ENCODE measurements around the gene ADAMTS13. TPM values are rescaled to one million over a fixed set of nuclear protein-coding genes. Genes with fewer than 3 reads are reported as not detected.

Gene ADAMTS13
- total RNA-seq, 4 donors from 2014 or later, result 4.4 to 13.2 (median 5.7) TPM

DNA sequence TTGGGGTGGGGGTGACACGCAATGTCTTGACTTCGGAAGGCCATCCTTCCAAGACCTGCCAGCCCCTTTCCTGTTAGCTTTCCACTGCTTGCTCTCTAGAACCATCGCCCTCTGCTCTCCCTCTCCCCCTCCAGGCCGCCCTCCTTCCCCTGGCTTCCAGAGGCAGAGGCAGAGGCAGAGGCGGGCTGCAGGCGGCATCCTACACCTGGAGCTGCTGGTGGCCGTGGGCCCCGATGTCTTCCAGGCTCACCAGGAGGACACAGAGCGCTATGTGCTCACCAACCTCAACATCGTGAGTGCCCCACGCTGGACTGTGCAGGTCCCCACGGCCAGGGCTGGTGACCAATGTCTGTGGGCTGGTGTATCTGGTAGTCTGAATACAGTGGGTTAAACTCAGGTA is 2.0 kb downstream of the ADAMTS13 start:
- no peak for TF ChIP-seq POLR2A (IDR thresholded peaks at IDR 0.05)
- TF ChIP-seq, protein P1, sequence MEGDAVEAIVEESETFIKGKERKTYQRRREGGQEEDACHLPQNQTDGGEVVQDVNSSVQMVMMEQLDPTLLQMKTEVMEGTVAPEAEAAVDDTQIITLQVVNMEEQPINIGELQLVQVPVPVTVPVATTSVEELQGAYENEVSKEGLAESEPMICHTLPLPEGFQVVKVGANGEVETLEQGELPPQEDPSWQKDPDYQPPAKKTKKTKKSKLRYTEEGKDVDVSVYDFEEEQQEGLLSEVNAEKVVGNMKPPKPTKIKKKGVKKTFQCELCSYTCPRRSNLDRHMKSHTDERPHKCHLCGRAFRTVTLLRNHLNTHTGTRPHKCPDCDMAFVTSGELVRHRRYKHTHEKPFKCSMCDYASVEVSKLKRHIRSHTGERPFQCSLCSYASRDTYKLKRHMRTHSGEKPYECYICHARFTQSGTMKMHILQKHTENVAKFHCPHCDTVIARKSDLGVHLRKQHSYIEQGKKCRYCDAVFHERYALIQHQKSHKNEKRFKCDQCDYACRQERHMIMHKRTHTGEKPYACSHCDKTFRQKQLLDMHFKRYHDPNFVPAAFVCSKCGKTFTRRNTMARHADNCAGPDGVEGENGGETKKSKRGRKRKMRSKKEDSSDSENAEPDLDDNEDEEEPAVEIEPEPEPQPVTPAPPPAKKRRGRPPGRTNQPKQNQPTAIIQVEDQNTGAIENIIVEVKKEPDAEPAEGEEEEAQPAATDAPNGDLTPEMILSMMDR (IDR thresholded peaks at IDR 0.05), result no peak
- no peak overlapping the region for H3K27ac ChIP-seq
- H3K4me1 ChIP-seq, result peaks cover 0 to 15% (median 8%) of the 10 kb centered on the region in 4 donors
- no peaks in the 10 kb centered on the region for H3K36me3 ChIP-seq
- no peak for DNase-seq
- H3K27me3 ChIP-seq, result peaks cover 0 to 5% of the 10 kb centered on the region in 2 donors
- peaks cover 0 to 3% (median 0%) of the 10 kb centered on the region in 4 donors for H3K9me3 ChIP-seq
- H3K4me3 ChIP-seq, result no peak overlapping the region

DNA sequence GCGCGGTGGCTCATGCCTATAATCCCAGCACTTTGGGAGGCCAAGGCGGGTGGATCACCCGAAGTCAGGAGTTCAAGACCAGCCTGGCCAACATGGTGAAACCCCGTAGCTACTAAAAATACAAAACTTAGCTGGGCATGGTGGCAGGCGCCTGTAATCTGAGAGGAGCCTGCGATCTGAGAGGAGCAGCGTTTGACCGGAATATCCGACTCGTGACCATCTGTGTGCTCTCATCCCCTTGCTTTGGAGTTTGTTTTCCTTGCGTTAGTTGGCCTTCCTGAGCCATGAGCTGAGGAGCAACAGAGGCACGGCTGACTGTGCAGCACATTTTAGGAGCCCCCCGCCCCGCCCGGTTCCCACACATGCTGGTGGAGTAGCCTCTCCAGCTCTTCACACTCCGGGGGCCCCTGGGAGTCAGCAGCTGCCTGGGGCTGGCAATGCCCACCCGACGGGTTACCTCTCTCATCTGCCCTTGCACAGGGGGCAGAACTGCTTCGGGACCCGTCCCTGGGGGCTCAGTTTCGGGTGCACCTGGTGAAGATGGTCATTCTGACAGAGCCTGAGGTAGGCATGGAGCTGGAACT is 3.0 kb downstream of the ADAMTS13 start:
- H3K4me3 ChIP-seq, result no peak overlapping the region
- H3K36me3 ChIP-seq, result no peaks in the 10 kb centered on the region
- peaks cover 0 to 15% (median 6%) of the 10 kb centered on the region in 4 donors for H3K4me1 ChIP-seq
- no peak for TF ChIP-seq POLR2A (IDR thresholded peaks at IDR 0.05)
- TF ChIP-seq, protein P1 (IDR thresholded peaks at IDR 0.05), result no peak
- peaks cover 0 to 3% (median 0%) of the 10 kb centered on the region in 4 donors for H3K9me3 ChIP-seq
- no peak overlapping the region for H3K27ac ChIP-seq
- no peak for DNase-seq
- peaks cover 0 to 5% of the 10 kb centered on the region in 2 donors for H3K27me3 ChIP-seq

DNA sequence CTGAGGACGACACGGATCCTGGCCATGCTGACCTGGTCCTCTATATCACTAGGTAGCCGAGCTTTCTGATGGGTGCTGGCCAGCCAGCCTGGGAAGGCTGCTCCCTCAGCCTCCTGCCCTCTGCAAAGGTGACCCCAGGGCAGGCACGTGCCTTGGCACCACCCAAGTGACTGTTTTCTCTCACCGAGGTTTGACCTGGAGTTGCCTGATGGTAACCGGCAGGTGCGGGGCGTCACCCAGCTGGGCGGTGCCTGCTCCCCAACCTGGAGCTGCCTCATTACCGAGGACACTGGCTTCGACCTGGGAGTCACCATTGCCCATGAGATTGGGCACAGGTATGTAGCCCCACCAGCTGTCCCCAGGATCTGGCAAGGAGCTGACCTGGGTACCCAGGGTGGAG is 3.8 kb downstream of the ADAMTS13 start:
- TF ChIP-seq, protein P1 (IDR thresholded peaks at IDR 0.05), result no peak
- no peak for TF ChIP-seq POLR2A (IDR thresholded peaks at IDR 0.05)
- Histone ChIP-seq H3K4me1 (peaks cover 0 to 15% (median 6%) of the 10 kb centered on the region in 4 donors), H3K36me3 (no peaks in the 10 kb centered on the region), H3K27ac (no peak overlapping the region), H3K4me3 (no peak overlapping the region), H3K27me3 (peaks cover 0 to 5% of the 10 kb centered on the region in 2 donors), H3K9me3 (peaks cover 0 to 3% (median 0%) of the 10 kb centered on the region in 4 donors)
- DNase-seq, result peak in 1 of 3 donors; percentile 59

DNA sequence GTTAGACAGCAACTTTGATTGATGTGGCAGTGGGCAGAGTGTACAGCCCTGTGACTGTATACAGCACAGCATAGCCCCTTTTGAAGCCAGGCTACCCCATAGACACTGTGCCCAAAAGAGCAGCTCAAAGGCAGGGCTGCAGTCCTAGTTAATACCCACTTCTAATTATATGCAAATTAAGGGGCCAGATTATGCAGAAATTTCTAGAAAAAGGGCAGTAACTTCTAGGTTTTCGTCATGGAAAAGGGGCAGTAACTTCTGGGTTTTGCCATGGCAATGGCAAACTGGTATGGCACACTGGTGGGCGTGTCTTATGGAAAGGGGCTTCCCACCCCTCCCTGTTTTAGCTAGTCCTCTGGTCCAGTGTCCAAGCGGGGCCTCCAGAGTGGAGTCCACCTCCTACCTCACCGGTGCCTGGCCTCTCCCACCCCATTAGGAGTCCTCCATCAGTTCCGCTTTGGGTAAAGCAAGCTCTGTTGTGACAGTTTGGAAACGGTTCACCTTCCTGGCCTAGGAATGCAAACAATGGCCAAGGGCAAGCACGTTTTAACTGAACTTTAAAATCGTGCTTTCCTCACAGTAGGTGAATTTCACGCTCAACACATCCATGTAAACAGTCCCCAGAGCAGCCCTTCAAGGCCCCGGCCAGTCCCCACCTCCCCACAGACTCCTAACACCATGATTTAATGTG is 5.6 kb downstream of the ADAMTS13 start:
- no peaks in the 10 kb centered on the region for H3K36me3 ChIP-seq
- no peak for DNase-seq
- TF ChIP-seq POLR2A (IDR thresholded peaks at IDR 0.05), result no peak
- no peak overlapping the region for H3K27ac ChIP-seq
- peaks cover 0 to 15% (median 6%) of the 10 kb centered on the region in 4 donors for H3K4me1 ChIP-seq
- peak overlapping the region in 3 of 4 donors; percentile 43 to 52 (median 49) for H3K4me3 ChIP-seq
- peaks cover 0 to 3% (median 0%) of the 10 kb centered on the region in 4 donors for H3K9me3 ChIP-seq
- H3K27me3 ChIP-seq, result peaks cover 0 to 5% of the 10 kb centered on the region in 2 donors

DNA sequence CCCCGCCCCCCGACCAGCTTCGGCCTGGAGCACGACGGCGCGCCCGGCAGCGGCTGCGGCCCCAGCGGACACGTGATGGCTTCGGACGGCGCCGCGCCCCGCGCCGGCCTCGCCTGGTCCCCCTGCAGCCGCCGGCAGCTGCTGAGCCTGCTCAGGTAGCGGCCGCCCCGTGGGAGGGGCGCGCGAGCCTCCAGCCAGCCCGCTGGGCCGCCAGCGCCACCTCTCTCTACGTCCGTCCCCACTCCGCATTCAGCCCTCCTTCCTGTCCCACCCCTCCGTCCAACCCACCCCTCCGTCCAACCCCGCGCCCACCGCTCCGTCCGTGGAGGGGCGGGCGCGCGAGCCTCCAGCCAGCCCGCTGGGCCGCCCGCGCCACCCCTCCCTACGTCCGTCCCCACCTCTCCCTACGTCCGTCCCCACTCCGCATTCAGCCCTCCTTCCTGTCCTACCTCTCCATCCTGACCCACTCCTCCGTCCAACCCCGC is 6.5 kb downstream of the ADAMTS13 start:
- TF ChIP-seq, protein P1 (IDR thresholded peaks at IDR 0.05), result no peak
- no peak for TF ChIP-seq POLR2A (IDR thresholded peaks at IDR 0.05)
- Histone ChIP-seq H3K27me3 (peaks cover 0 to 5% of the 10 kb centered on the region in 2 donors), H3K27ac (peak overlapping the region in 1 of 4 donors; percentile 17), H3K9me3 (peaks cover 0 to 3% (median 0%) of the 10 kb centered on the region in 4 donors), H3K4me1 (peaks cover 0 to 15% (median 6%) of the 10 kb centered on the region in 4 donors), H3K36me3 (no peaks in the 10 kb centered on the region), H3K4me3 (peak overlapping the region; percentile 32 to 52 (median 46))
- peak in 1 of 3 donors; percentile 20 for DNase-seq

DNA sequence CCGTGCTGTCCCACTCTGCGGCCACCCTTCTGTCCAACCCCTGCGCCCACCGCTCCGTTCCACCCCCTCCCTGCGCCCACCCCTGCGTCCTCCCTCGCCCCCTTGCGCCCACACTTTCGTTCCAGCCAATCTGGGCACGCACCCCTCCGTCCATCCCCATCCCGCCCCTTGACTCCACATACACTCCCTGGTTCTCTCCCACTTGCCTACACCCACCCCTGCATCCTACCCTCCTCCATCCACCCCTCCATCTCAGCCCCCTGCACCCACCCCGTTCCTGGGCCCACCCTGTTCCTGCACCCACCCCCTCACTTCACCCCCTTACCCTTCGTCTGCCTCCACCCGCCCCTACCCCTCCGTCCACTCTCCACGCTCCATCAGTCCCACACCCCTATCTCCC is 7.0 kb downstream of the ADAMTS13 start:
- no peak for DNase-seq
- H3K4me1 ChIP-seq, result peaks cover 0 to 15% (median 6%) of the 10 kb centered on the region in 4 donors
- peaks cover 0 to 3% (median 0%) of the 10 kb centered on the region in 4 donors for H3K9me3 ChIP-seq
- H3K27ac ChIP-seq, result no peak overlapping the region
- peaks cover 0 to 5% of the 10 kb centered on the region in 2 donors for H3K27me3 ChIP-seq
- H3K4me3 ChIP-seq, result peak overlapping the region in 3 of 4 donors; percentile 32 to 52 (median 43)
- no peaks in the 10 kb centered on the region for H3K36me3 ChIP-seq
- no peak for TF ChIP-seq POLR2A (IDR thresholded peaks at IDR 0.05)
- TF ChIP-seq, protein P1 (IDR thresholded peaks at IDR 0.05), result no peak

Data from Peyer's patch (tissue), 4 donors.